ENCODE measurements around the gene BCDIN3D. TPM values are rescaled to one million over a fixed set of nuclear protein-coding genes. Genes with fewer than 3 reads are reported as not detected.
A peak's percentile ranks its signal among the peaks of the same experiment; 100 is the strongest.

Gene BCDIN3D
- total RNA-seq, 1 experiment from 2014 or later = 1.6 TPM

DNA sequence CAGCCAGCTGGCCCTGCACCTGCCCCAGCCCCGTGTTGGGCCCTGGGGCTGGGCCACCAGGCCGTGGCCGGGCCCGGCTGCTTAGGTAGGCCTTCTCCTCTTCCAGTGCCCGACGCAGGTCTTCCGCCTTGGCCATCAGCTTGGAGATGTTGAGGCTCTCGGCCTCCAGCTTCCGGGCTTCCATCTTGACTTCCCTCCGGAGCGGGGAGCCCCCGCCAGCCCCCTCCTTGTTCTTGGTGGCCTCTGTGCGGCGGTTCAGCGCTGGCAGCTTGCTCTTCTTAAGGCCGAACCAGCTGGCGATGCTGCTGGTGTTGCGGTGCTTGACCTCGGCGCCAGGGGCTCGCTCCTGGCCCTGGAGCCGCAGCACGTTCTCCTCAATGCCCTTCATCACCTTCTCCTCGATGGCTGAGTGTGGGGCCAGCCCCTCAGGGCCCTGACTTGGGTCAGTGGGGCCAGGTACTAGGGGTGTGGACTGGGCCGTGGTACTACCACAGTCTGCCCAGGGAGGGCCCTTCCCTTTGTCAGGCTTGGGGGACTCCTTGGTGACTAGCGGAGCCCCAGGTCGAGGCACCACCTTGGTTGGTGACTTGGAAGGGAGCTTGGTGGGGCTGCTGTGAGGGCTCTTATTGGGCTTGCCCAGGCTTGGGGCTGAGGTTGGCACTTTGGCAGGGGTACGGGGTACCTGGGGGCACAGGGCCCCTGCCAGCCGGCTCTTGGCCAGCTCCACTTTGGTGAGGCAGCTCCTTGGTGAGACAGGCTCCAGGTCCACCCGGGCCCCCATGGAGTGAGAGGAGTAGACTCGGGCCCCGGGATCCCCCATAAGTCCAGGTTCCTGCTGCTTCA is 47.9 kb downstream of the BCDIN3D start (continued):
- TF ChIP-seq IRF2 (CRISPR knock-in tag; IDR thresholded peaks at IDR 0.05; ENCODE audit: borderline replicate concordance, low read depth) (no peak), ZNF138 (CRISPR knock-in tag; conservative IDR thresholded peaks at IDR 0.05) (no peak), ZNF263 (CRISPR knock-in tag; IDR thresholded peaks at IDR 0.05; ENCODE audit: low read depth) (no peak), ETV6 (CRISPR knock-in tag; IDR thresholded peaks at IDR 0.05) (no peak), TEAD4 (CRISPR knock-in tag; IDR thresholded peaks at IDR 0.05) (no peak)

DNA sequence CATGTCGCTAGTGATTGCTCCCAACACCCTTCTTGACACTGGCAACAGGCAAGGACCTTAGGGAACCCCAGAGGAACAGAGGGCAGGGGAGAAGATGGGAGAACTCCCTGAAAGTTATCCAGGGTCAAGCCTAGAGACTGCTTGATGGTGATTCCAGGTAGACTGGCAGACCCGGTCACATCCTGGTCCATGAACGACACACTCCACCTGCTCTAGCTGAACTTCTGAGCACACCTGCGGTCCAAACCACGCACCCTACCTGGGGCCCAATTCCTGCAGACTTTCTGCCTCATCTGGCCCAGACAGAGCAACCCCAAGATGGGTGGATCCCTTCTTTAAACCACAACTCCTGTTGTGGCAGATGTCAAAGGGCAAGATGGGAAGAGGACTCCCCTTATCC is 48.9 kb downstream of the BCDIN3D start:
- no peak for ATAC-seq
- Mint-ChIP-seq H3K27ac (0 out of 2 replicates have a peak overlapping the region, but pooled peaks have one; percentile 53), H3K27me3 (ENCODE audit: low read depth) (no peaks in the 10 kb centered on the region), H3K4me3 (no peak overlapping the region), H3K4me1 (peaks cover 15% of the 10 kb centered on the region), H3K9me3 (no peaks in the 10 kb centered on the region), H3K36me3 (no peaks in the 10 kb centered on the region)
- TF ChIP-seq, protein P1, sequence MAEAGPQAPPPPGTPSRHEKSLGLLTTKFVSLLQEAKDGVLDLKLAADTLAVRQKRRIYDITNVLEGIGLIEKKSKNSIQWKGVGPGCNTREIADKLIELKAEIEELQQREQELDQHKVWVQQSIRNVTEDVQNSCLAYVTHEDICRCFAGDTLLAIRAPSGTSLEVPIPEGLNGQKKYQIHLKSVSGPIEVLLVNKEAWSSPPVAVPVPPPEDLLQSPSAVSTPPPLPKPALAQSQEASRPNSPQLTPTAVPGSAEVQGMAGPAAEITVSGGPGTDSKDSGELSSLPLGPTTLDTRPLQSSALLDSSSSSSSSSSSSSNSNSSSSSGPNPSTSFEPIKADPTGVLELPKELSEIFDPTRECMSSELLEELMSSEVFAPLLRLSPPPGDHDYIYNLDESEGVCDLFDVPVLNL (CRISPR knock-in tag; IDR thresholded peaks at IDR 0.05; ENCODE audit: borderline replicate concordance, low read depth) = no peak
- TF ChIP-seq, protein P2, sequence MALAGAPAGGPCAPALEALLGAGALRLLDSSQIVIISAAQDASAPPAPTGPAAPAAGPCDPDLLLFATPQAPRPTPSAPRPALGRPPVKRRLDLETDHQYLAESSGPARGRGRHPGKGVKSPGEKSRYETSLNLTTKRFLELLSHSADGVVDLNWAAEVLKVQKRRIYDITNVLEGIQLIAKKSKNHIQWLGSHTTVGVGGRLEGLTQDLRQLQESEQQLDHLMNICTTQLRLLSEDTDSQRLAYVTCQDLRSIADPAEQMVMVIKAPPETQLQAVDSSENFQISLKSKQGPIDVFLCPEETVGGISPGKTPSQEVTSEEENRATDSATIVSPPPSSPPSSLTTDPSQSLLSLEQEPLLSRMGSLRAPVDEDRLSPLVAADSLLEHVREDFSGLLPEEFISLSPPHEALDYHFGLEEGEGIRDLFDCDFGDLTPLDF (CRISPR knock-in tag; IDR thresholded peaks at IDR 0.05) = no peak
- no peak for DNase-seq (ENCODE audit: low spot score)
- POLR2A ChIA-PET = no interaction called here
- CTCF ChIA-PET = interaction anchor here (0.6 to 1.0 kb wide), 2 partner anchors 34 to 45 kb away, joined by 3 read pairs; partner anchors contain the start of gene NCKAP5L

DNA sequence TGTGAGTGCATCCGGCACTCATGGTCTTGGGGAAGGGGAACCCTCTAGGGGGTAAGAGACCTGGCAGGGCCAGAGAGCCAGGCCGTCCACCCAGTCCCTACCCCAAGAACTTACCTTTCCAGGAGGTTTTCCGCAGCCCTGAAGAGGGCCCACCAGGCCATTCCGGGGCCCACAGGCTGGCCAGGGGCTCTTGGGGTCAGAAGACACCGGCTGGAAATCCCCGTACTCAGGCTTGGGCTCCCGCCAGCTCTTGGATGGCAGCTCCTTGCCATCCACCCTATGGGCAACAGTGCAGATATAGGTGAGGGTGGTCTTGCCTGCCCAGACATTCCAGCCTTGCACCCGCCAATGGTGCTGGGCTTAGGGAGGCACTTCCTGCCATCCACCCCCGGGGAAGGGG is 49.3 kb downstream of the BCDIN3D start:
- no peak overlapping the region for H3K4me3 Mint-ChIP-seq
- H3K4me1 Mint-ChIP-seq = peaks cover 15% of the 10 kb centered on the region
- H3K9me3 Mint-ChIP-seq = no peaks in the 10 kb centered on the region
- ChIA-PET POLR2A (no interaction called here), CTCF (interaction anchor here (0.6 kb wide), 1 partner anchor 35 kb away, joined by 3 read pairs; the partner anchor contains the start of gene NCKAP5L)
- DNase-seq (ENCODE audit: low spot score) (no peak), ATAC-seq (no peak)
- no peaks in the 10 kb centered on the region for H3K27me3 Mint-ChIP-seq (ENCODE audit: low read depth)
- H3K27ac Mint-ChIP-seq = no peak overlapping the region
- H3K36me3 Mint-ChIP-seq = no peaks in the 10 kb centered on the region
- TF ChIP-seq TEAD1 (CRISPR knock-in tag; IDR thresholded peaks at IDR 0.05) (no peak), TEAD4 (CRISPR knock-in tag; IDR thresholded peaks at IDR 0.05) (no peak), ELF4 (CRISPR knock-in tag; IDR thresholded peaks at IDR 0.05; ENCODE audit: low read depth) (no peak)
- TF ChIP-seq, protein P3, sequence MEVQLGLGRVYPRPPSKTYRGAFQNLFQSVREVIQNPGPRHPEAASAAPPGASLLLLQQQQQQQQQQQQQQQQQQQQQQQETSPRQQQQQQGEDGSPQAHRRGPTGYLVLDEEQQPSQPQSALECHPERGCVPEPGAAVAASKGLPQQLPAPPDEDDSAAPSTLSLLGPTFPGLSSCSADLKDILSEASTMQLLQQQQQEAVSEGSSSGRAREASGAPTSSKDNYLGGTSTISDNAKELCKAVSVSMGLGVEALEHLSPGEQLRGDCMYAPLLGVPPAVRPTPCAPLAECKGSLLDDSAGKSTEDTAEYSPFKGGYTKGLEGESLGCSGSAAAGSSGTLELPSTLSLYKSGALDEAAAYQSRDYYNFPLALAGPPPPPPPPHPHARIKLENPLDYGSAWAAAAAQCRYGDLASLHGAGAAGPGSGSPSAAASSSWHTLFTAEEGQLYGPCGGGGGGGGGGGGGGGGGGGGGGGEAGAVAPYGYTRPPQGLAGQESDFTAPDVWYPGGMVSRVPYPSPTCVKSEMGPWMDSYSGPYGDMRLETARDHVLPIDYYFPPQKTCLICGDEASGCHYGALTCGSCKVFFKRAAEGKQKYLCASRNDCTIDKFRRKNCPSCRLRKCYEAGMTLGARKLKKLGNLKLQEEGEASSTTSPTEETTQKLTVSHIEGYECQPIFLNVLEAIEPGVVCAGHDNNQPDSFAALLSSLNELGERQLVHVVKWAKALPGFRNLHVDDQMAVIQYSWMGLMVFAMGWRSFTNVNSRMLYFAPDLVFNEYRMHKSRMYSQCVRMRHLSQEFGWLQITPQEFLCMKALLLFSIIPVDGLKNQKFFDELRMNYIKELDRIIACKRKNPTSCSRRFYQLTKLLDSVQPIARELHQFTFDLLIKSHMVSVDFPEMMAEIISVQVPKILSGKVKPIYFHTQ (CRISPR knock-in tag; IDR thresholded peaks at IDR 0.05) = no peak
- TF ChIP-seq, protein P4, sequence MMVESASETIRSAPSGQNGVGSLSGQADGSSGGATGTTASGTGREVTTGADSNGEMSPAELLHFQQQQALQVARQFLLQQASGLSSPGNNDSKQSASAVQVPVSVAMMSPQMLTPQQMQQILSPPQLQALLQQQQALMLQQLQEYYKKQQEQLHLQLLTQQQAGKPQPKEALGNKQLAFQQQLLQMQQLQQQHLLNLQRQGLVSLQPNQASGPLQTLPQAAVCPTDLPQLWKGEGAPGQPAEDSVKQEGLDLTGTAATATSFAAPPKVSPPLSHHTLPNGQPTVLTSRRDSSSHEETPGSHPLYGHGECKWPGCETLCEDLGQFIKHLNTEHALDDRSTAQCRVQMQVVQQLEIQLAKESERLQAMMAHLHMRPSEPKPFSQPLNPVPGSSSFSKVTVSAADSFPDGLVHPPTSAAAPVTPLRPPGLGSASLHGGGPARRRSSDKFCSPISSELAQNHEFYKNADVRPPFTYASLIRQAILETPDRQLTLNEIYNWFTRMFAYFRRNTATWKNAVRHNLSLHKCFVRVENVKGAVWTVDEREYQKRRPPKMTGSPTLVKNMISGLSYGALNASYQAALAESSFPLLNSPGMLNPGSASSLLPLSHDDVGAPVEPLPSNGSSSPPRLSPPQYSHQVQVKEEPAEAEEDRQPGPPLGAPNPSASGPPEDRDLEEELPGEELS (CRISPR knock-in tag; IDR thresholded peaks at IDR 0.05) = no peak

Measured in WTC11 (cell line).